HG02852 (cell line): Measurements from ENCODE around the gene TGM1.
A peak's percentile ranks its signal among the peaks of the same experiment; 100 is the strongest.

Source experiments
- ATAC-seq: cut with Tn5 transposase; IDR thresholded peaks from one replicate; pipeline ENCODE4 v1.9.1; 2021; ENCODE audit warnings: mild to moderate bottlenecking, moderate library complexity; ENCODE audit not compliant: unreplicated experiment

The TGM1 gene

DNA sequence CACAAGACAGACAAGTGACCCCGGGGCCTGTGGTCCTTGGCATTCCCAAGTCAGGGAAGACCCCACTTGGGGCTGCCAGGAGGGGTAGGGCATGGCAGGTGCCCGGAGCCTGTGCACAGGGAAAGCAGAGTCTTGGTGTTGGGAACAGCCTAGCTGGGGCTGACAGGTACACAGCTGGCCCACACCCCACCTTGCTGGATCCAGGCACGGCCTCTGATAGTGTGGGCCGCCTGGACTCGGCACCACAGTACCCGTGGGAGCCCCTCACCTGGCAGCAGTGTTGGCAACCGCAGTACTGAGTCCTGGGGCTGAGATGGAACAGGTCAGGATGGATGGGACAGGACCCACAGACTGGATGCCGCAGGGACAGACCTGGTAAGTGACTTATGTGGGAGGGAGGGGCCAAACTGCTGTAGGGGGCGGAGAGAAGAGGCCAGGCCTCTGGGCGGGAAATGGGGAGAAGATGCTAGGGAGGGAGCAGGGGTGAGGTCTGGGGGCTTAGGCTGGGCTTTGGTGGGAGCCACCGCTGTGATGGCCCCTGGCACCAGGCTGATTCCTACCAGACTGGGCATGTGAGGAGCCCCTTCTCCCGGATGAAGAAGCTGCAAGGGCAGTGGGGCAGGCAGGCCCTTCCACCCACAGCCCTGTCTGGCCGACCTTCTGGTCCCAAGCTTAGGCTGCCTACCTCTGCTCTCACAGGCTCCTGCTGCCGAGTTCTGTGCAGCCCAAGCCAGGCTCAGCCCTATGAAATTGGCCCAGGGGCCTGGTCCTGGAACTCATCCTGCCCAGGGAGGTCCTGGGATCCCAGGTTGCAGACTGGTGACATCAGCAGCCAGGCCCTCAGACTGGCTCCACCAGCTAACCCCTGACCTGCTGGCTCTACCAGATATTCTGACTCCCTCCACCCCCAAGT lies at the start of gene TGM1:
TGM1 (minus strand) TSS at position 357 of the 913 bp plus-strand sequence. CDS start 825 bp downstream, outside the sequence.
- ATAC-seq: no peak

DNA sequence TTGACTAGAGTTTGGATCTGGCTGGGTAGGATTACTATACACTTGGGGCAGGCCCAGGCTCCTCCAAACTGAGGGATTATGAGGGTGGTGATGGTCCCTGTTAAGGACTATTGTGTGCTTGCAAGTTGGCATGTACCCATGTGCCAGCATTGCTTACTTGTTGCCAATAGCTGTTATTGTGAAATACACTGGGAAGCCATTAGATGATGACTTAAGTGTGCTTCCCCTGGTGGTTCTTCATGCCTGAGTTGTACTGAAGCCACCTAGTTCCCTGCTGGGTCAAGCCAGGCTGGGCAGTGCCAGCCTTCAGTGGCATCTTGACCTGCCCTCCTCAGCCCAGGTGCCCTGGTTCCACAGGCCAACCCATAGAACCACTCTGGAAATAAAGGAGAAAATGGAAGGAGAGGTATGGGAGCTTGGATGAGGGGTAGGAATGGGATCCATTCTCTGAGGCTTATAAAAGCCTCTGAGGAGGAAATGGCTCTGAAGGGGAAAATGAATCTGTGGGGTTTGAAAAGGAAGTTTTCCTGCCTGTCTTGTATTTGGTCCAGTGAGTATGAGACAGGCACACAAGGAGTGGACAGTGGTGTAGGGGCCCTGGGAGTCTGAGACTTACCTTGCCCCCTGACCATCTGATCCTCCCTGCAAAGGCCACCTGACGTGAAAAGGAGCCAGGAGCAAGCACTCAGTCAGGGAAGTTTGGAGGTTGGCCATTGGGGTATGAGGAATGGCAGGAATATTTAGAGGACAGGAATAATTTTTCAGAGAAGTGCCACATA lies 49.0 kb upstream of the TGM1 start:
- ATAC-seq: no peak

DNA sequence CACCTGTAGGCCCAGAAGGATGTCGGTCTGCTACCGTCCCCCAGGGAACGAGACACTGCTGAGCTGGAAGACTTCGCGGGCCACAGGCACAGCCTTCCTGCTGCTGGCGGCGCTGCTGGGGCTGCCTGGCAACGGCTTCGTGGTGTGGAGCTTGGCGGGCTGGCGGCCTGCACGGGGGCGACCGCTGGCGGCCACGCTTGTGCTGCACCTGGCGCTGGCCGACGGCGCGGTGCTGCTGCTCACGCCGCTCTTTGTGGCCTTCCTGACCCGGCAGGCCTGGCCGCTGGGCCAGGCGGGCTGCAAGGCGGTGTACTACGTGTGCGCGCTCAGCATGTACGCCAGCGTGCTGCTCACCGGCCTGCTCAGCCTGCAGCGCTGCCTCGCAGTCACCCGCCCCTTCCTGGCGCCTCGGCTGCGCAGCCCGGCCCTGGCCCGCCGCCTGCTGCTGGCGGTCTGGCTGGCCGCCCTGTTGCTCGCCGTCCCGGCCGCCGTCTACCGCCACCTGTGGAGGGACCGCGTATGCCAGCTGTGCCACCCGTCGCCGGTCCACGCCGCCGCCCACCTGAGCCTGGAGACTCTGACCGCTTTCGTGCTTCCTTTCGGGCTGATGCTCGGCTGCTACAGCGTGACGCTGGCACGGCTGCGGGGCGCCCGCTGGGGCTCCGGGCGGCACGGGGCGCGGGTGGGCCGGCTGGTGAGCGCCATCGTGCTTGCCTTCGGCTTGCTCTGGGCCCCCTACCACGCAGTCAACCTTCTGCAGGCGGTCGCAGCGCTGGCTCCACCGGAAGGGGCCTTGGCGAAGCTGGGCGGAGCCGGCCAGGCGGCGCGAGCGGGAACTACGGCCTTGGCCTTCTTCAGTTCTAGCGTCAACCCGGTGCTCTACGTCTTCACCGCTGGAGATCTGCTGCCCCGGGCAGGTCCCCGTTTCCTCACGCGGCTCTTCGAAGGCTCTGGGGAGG lies 47.9 kb upstream of the TGM1 start, which contains the start of gene LTB4R:
LTB4R (plus strand) TSS at position 857 of the 959 bp plus-strand sequence. CDS start 4,150 bp downstream, outside the sequence.
- ATAC-seq: peak; percentile 54

DNA sequence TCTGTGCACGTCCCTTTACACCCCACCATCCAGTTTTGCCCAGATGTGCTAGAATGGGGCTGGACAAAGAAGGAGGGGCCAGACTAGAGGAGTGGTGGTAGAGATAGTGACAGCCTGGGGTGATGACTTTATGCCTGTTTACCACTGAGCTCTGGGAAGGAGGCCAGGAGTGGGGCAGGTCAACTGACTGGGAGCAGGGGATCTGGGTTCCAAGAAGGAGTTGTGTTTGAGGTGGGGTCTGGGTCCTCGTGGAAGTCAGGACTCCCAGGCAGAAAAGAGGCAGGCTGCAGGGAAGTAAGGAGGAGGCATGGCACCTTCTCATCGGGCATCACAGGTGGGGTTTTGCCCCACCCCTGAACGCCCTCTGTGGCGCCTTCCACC lies 47.3 kb upstream of the TGM1 start:
- no peak for ATAC-seq

DNA sequence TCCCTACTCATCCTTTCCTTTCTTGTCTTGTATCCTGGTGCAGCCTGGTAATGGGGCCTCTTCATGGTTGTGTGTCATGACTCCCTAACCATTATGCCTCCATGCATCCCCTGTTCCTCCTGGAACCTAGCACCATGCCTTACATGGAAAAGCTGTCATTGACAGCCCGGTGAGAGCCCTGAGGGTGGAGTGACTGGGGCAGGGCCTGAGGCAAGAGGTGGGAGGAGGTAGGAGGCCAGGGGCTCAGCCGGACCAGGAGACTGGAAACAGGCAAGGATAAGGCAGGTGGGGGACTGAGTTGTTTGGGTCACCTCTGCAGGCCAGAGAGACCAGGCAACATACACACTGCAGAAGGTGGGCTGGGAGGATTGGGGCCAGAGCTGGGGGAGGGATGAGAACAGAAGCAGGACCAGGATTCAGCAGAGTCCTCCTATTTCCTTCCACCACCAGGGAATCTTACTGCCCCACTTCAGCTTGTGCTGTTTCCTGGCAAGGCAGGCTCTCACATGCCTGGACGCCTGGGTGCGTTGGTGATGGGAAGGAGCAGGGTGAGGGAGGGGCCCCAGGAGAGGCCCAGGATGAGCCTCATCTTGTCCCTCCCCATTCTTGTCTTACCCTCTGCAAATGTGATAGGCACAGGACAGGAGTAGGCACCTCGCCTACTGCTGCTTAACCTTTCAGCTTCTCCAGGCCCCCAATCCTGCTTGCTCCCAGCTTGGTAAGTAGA lies 46.7 kb upstream of the TGM1 start, which contains the start of gene LTB4R2:
LTB4R2 (plus strand) TSS at position 603 of the 727 bp plus-strand sequence. CDS start 525 bp downstream, outside the sequence.
- ATAC-seq: no peak

DNA sequence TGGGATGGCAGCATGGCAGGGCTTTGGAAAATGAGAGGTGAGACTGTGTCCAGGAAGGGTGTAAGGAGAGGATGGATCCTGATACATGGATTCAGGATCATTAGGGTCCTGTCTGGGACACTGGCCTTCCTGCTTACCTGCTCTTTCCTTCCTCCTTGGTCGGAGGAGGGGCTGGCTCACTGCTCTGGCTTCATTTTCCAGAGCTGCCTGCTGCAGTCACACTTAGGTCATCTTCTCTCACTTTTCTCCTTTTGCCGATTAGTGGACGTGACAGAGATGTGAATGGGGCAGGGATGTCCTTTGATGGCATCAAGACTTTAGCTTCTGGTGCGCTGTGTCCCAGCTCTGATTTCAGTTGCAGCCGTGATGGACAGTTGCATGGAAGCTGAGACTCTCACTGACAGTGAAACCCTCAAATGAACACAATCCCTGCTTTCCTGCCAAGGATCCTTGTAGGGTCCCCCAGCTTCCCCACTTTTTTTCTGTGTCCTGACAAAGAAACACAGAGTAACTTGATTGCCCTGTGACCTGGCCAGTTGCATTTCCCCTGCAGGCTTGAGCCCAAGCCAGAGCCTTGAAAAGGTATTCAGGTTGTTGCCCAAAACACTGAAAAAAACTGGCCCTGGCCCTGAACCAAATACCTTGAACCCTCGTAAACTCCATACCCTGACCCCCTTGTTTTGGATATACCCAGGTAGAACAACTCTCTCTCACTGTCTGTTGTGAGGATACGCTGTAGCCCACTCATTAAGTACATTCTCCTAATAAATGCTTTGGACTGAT lies 45.6 kb upstream of the TGM1 start:
- ATAC-seq: no peak

DNA sequence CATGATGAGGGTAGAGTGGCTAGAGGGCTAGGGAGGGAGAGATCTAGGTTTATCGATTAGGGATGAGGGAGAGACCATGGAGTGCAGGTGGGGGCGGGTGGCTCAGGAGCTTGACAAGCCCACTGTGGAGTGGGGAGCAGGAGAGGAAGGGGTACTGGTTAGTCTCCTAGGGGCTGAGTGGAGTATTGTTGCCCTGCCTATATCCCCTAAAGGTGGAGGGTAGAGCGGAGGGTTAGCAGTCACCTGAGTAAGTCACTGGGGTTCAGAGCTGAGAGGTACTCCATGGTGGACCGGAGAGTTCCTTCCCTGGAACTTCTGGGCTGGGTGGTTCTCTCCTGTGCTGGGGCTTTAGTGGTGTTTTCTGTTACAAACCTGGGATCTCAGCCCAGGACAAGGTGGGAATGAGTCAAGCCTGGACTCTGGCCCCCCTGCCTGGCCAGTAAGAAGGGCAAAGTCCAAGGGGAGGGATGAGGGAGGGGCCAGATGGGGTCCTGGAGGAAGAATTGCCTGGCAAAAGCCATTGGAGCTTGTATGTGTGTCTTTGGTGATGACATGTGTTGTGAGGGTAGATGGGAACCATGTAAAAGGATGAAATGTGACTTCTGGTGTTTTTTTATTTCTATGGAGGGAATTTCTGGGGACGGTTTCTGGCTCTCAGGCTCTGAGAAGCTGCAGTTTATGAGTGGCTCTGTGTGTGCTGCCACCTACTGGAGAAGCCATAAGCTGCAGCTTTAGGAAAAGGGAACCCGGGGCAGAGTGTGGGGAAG lies 44.8 kb upstream of the TGM1 start, which contains the start of gene CIDEB:
CIDEB (minus strand) TSS at position 403 of the 767 bp plus-strand sequence; CDS start at position 284, 119 bp downstream.
- ATAC-seq: peak; percentile 35

DNA sequence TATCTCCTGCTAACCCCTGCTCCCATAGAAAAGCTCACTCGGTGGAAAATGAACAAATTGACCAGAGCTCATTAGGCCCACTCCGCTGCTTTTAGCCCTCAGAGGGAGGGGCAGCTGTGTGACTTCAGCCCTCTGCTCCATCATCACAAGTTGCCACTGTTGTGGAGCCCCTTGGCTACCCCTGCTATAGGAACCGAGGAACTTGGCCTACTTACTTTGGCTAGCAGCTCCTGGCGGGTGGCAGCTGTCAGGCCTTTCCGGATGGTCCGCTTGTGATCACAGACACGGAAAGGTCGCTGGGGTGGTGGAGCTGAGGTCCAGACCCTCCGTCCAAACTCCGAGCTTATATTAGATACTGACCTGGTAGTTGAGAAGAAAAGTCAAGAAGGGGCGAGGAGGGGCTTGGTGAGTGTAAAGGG lies 44.2 kb upstream of the TGM1 start:
- ATAC-seq: no peak

DNA sequence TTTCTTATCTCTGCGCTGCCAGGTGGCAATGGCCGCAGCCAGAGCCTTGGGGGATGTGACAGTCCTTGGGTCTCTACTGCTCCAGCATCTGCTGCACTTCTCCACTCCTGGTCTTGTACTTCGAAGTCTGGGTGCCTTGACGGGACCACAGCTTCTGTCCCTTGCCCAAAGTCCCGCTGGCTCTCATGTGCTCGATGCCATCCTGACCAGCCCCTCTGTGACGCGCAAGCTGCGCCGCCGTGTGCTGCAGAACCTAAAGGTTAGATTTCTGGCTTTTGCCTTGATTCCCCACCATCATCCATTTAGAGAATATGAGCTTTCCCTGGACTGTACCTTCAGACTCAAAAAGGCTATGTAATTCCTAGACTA lies 41.0 kb upstream of the TGM1 start:
- no peak for ATAC-seq

DNA sequence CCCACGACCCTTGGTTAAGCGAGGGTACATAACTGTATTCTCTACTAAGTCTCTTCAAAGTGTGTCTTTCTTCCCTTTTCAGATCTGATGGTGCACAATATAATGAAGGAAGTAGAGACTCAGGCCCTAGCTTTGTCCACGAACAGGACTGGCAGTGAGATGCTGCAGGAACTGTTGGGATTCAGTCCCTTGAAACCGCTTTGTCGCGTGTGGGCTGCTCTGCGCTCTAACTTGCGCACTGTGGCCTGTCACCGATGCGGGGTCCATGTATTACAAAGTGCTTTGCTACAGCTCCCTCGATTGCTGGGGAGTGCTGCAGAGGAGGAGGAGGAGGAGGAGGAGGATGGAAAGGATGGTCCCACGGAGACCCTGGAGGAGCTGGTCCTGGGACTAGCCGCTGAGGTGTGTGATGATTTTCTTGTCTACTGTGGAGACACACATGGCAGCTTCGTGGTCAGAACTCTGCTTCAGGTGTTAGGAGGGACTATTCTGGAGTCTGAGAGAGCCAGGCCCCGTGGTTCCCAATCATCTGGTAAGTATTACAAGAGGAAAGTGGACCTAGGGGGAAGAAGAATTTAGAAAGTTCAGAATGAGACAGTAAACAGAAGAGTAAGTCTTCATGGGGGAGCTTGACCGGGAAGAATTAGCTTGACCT lies 37.5 kb upstream of the TGM1 start:
- ATAC-seq: no peak

DNA sequence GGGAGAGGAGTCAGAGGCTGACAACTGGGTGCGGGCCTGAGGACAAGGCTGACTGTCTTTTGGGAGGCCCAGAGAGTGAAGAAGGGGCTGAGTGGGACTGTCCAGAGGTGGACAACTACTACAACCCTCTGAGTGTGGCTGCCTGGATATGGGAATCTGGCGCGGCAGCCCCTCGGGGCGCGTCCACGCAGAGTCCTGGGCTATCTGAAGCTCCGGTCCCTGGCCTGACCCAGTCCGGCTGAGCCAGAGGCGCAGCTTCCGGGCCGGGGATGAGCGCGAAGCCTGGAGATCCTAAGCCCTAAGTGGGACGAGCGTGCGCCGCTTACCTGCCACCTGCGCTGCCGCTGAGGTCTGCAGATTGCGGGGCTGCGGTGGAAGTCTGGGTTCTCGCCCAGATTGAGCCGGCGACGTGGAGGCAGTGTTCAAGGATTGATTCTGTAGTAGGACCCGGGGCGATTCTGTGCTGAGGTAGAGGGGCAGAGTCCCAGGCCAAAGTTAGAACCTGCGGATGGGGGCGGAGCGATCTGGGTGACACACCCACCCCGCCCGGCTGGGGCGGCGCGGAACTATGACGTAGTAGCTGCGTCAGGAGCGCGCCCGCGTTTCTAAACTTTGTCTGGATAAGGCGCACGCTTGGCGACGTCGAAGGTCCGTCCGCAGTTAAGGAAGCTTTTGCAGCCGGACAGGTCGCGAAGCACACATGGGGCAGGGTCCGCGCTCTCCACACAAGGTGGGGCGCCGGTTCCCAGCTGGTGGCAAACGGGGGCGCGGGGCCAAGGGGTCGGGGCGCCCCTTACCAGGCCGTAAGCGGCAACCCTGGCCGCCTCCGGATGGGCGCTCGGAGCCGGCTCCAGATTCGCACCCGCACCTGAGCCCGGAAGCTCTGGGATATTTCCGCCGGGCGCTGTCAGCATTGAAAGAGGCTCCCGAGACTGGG lies 36.5 kb upstream of the TGM1 start, which contains the start of the genes DHRS1 and NOP9:
DHRS1 (minus strand) TSS at position 526 of the 937 bp plus-strand sequence. CDS start 674 bp downstream, outside the sequence.
NOP9 (plus strand) TSS at position 596 of the 937 bp plus-strand sequence; CDS start at position 701, 105 bp downstream.
- peak; percentile 72 for ATAC-seq

DNA sequence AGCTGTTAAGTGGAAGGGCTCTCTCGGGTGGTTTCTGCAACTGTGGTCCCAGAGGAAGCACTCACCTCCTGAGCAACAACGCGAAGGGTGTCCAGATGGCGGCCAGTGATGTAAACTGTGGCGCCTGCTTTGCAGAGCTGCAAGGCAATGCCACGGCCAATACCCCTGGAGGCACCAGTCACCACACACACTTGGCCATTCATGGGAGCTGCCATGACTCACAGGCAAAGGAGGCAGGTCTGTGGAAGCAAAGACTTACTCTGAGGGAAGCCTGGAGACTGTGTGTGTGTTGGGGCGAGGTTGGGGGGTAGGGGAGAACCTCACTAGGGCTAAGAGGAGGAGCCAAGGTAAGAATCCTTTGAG lies 35.9 kb upstream of the TGM1 start:
- ATAC-seq: no peak

DNA sequence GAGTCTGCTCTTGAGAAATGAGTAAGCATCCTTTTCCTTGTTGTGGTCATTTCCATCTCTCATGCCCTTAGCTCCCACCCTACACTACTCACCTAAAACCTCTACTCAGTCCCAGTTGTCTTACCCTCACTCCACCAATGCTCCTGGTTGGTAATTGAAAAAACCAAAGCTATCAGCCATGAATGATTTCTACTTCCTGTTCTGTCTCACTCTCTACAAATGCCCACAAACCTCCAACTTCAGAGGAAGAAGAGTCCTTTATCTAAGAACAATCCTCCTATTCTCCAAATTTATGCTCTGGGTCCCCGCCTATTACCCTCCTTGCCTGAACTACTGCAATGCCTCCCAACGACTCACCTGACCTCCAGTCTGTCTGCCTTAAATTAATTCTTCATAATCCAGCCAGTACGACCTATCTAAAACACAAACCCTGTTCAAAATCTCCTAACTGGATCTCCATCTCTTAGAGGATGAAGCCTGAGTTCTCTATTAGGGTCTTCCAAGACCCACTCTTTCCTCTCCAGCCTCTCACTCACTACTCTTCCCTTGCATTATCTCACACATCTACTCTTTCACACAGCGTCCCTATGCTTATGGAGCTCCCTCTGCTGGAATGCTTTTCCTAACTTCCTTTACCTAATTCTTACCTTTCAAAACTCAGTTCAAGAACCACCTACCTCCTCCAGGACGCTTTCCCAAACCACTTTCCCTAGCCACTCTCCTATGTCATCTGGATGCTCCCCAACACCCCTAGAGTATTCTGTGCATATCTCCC lies 34.4 kb upstream of the TGM1 start:
- ATAC-seq: peak; percentile 22

DNA sequence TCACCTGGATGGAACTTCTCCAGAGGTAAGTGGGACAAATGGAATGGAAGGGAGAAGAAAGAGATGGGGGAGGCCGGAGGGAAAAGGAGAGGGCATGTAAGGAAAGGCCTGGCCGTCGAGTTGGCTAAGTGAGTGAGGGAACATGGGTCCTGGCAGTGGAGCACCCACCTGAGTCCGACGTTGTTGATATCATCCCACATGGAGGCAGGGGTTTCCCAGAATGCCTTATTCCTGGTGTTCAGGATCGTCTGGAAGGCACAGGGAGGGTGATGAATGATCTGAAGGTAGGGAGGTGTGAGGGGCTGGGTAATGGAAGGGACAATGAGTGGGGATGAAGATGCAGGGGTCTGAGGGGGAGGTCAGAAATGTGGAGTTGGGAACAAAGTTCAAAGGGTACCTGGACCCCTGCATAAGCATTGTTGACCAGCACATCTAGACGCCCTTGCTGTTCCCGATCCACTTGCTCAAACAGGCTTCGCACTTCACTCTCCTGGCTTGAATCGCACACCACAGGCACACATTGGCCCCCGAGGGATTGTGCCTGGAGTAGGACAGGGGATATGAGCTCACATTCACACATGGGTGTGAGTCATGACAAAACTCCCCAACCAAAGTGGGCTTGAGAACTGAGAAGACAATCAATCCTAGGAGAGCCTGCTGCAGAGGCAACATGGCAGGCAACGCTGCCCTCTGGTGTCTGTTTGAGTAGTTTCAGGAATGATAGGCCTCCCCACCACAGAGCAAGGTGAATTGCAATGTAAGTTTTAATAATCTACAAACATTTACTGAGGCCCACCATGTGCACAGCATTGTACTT lies 33.6 kb upstream of the TGM1 start:
- peak; percentile 40 for ATAC-seq

DNA sequence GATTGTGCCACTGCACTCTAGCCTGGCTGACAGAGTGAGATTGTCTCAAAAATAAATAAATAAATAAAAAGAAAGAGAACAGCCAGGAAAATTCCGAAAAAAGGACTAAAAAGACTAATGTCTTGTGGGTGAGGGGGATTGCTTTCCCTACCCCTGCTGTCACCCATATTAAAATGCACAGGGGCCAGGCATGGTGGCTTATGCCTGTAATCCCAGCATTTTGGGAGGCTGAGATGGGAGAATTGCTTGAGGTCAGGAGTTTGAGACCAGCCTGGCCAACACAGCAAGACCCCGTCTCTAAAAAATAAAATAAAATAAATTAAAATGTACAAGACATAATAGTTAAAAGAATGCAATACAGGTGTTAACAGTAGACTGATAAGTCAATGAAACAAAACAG lies 30.5 kb upstream of the TGM1 start:
- no peak for ATAC-seq
